Dendritic cell treated with granulocyte-macrophage colony-stimulating factor and Interleukin-4, amounts not matched to agents 40 ng/mL and 50 ng/mL, for 4 days (primary cell): ENCODE data around the gene LRRK1.

Experiments
- H3K27ac Mint-ChIP-seq: one replicate; pipeline ENCODE4 v1.8.0; 2022; ENCODE audit warnings: mild to moderate bottlenecking, mixed read lengths
- H3K27me3 Mint-ChIP-seq: one replicate; pipeline ENCODE4 v1.8.0; 2022; ENCODE audit warnings: mild to moderate bottlenecking, mixed read lengths
- H3K36me3 Mint-ChIP-seq: one replicate; pipeline ENCODE4 v1.8.0; 2022; ENCODE audit warnings: low read depth, mixed read lengths
- H3K4me1 Mint-ChIP-seq: one replicate; pipeline ENCODE4 v1.8.0; 2022; ENCODE audit warnings: low read depth, mixed read lengths
- H3K4me3 Mint-ChIP-seq: one replicate; pipeline ENCODE4 v1.8.0; 2022; ENCODE audit warnings: mild to moderate bottlenecking, moderate library complexity, mixed read lengths
- H3K9me3 Mint-ChIP-seq: one replicate; pipeline ENCODE4 v1.8.0; 2022; ENCODE audit warnings: mixed read lengths
- intact Hi-C: fragments of 100-400 bp; cut with micrococcal nuclease; formaldehyde crosslinking; loops from one replicate; pipeline ENCODE4 v1.15.0; 2022

The LRRK1 gene

DNA sequence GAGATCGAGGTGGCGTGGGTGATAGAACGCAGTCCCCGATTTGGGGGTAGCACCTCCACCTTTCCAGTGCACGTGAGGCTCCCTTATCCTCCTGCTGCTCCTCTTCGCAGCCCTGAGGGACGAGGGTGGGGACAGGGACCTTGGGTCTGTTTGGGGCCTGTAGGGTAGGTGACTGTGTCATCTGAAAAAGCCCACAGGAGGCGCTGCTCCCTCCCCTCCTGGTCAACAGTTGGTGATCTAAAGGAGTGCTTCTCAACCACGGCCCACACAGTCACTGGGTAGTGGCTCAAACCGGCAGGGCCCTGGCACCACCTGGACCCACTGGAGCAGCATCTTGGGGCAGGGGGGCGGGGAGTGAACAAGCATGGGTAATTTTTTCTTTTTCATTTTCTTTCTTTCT lies 7.1 kb downstream of the LRRK1 start:
- Mint-ChIP-seq H3K27me3 (no peaks in the 10 kb centered on the region), H3K36me3 (peaks cover 90% of the 10 kb centered on the region), H3K4me1 (peaks cover 42% of the 10 kb centered on the region), H3K9me3 (no peaks in the 10 kb centered on the region), H3K27ac (no peak overlapping the region), H3K4me3 (no peak overlapping the region)
- intact Hi-C loops, result no loop called here

DNA sequence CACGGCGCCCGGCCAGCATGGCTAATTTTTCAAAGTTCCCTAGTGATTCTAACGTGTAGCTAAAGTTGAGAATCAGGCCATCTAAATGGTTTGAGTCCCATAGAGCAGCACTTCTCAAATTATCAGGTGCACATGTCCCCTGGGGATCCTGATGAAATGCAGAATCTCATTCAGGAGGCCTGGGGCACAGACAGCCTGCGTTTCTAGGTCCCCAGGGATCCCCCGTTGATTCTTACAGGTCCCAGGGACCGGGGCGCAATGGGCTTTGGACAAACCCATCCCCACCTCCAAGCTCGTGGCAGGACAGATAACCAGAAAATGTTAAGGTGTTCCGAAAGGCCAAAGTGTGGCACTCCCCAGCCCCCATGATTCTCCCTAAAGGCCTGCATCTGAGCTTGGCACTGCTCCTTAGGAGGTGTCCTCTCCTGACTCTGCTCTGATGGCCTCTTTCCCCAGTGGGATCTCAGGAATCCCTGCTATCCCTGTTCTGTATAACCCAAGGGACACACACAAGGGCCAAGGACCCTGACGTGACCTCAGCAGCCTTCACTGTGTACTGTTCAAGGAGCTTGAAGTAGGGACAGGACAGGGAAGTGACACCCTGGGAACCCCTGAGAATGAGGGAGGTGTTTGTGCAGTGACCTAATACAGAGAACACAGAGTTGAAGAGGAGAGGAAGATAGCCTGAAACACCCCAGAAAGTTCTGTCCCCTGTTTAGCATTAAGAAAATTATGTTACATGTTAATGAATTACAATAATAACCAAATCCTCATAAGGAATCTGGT lies 8.0 kb downstream of the LRRK1 start:
- Mint-ChIP-seq H3K27ac (no peak overlapping the region), H3K4me1 (peaks cover 42% of the 10 kb centered on the region), H3K36me3 (peaks cover 98% of the 10 kb centered on the region), H3K9me3 (no peaks in the 10 kb centered on the region), H3K27me3 (no peaks in the 10 kb centered on the region), H3K4me3 (no peak overlapping the region)
- intact Hi-C loops, result no loop called here

DNA sequence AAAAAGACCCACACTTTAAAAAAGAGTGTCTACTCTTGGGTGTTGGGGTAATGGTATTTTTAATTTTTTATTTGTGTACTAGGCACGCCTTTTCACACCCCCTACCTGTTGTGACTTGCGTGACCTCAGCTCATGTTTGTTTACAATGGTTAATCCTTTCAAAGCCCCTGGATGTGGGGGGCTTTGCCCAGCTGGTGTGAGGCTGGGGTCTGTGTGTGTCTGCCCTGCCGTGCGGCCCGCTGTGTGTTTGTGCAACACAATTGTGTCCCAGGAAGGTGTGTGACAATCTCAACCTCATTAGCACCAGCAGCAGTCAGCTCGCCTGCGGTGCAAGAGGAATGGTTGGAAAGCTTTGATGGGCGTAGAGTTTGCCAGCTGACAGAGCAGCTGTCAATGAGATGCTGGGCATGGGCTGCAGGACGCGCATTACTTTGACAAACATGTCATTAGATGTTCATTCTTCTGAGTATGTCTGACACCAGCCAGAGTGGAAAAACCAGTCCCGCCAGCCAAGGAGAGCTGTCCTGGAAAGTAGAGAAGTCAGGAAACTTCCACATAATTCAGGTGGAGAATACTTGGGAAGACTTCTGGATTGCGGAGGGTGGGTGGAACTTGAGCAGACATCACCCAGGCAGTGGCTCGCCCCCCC lies 9.6 kb downstream of the LRRK1 start:
- Mint-ChIP-seq H3K4me1 (peaks cover 42% of the 10 kb centered on the region), H3K27me3 (no peaks in the 10 kb centered on the region)
- intact Hi-C loops, result no loop called here

DNA sequence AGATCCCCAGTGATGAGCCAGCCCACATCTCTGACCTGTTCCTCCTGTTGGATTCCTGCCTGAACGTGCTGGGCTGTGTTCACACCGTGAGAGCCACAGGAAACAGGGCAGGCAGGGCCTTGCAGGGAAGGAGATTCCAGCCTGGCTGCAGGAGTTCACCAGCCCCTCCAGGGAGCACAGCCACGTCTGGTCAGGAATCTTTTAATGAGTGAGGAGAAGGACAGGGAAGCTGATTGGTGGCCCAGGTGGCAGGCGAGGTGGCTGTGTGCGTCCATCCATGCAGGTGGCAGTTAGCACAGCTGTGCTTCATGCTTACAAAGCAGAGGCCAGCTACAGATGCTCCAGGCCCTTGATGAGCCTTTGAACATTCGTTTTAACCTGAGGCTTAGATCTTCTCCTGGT lies 10.5 kb downstream of the LRRK1 start:
- Mint-ChIP-seq H3K9me3 (no peaks in the 10 kb centered on the region), H3K27me3 (no peaks in the 10 kb centered on the region), H3K4me3 (no peak overlapping the region), H3K27ac (no peak overlapping the region), H3K4me1 (peaks cover 43% of the 10 kb centered on the region), H3K36me3 (peaks cover 92% of the 10 kb centered on the region)
- intact Hi-C loops, result no loop called here

More for the DNA sequence above, 9.6 kb downstream of the LRRK1 start:
- Mint-ChIP-seq H3K9me3 (no peaks in the 10 kb centered on the region), H3K27ac (no peak overlapping the region), H3K4me3 (no peak overlapping the region), H3K36me3 (peaks cover 98% of the 10 kb centered on the region)

DNA sequence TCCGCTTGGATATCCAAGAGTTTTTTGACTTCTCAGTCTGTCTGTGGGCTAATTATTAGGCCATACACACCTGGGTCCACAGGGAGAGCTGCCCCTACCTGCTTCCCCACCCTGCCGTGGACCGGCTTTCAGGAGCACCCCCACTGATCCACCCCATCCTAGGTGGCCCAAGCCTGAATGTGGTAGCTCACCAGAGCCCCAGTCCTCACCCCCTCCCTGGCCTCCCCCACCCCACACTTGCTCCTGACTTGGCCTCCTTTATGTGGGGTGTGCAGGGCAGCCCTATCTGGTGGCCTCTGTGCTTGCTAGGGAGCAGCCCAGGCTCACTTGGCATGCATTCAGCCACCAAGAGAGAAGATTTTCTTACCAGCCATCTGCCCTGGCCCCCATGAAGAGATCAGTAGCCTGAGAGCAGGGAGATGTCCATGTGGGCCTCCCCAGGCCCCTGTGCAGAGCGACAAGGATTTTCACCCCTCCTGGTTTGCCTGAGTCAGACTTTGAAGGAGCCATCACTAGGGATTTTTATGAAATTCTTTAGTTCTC lies 11.2 kb downstream of the LRRK1 start:
- Mint-ChIP-seq H3K27me3 (no peaks in the 10 kb centered on the region), H3K4me3 (no peak overlapping the region), H3K27ac (no peak overlapping the region)

DNA sequence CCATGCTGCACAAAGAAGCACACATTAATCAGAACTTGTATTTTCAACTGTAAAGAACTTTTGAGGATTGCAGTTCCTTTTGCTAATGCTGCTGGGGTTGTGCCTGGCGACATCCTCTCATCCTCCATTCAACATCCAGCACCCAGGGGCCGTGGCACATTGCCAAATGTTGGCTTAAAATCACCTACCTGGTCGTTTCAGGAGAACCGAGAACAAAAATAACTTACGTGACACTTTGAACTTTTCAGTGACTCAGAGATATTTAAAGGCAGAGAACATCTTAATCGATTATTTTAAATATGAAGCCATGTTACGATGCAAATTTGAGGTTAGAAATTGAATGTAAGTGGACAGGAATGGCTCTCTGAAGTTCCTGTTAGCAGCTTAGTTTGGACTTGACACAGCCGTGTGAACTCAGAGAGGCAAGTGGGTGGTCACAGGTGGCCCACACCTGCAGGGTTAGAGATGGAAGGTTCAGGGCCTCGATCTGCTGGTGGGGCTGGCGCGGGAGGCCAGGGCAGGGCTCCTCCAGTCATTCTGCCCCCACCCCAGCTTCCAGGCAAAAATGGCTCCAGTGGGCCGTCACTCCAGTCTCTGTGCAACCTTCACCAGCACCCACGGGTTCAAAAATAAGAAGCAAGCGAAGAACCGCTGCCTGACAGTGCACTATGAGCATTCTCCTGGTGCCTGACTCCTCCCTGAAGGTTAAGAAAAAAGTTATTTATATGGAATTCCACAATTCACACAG lies 12.2 kb downstream of the LRRK1 start:
- Mint-ChIP-seq H3K4me3 (no peak overlapping the region), H3K9me3 (no peaks in the 10 kb centered on the region), H3K27ac (no peak overlapping the region), H3K4me1 (peaks cover 60% of the 10 kb centered on the region), H3K36me3 (peaks cover 92% of the 10 kb centered on the region), H3K27me3 (no peaks in the 10 kb centered on the region)
- intact Hi-C loops, result no loop called here

More for the DNA sequence above, 11.2 kb downstream of the LRRK1 start:
- Mint-ChIP-seq H3K36me3 (peaks cover 92% of the 10 kb centered on the region), H3K9me3 (no peaks in the 10 kb centered on the region), H3K4me1 (peaks cover 51% of the 10 kb centered on the region)
- intact Hi-C loops, result no loop called here

DNA sequence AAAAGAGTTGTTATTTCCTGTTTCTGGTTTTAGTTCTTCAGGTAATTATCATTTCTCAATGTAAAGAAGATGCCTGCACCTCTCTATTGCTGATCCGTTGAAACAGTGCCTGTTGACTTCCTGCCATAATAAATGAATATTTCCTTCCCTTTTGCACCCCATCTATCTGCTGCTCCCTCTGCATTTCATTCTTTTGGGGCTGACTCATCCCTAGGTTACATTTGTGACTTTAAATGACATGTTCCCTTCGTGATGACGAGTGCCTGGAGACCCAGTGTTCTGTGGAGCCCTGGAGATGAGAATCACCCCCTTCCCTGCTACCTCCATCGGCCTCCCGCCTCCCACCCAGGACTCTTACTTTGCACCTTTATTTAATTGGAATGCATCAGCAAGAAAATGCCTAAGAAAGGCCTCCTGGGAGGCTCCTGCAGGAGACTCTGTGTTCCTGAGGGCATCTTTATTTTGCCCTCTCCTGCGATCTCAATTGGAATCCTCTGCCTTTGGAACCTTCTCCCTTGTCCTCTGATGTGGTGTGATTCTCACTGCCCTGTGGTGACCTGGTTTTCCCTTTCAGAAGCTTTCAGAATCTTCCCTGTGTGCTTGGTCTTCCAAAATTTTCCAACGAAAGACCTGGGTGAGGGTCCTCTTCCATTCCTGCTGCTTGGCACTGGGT lies 13.7 kb downstream of the LRRK1 start:
- Mint-ChIP-seq H3K27ac (no peak overlapping the region), H3K27me3 (no peaks in the 10 kb centered on the region), H3K36me3 (peaks cover 80% of the 10 kb centered on the region), H3K9me3 (no peaks in the 10 kb centered on the region), H3K4me3 (no peak overlapping the region), H3K4me1 (peaks cover 58% of the 10 kb centered on the region)
- intact Hi-C loops, result no loop called here

DNA sequence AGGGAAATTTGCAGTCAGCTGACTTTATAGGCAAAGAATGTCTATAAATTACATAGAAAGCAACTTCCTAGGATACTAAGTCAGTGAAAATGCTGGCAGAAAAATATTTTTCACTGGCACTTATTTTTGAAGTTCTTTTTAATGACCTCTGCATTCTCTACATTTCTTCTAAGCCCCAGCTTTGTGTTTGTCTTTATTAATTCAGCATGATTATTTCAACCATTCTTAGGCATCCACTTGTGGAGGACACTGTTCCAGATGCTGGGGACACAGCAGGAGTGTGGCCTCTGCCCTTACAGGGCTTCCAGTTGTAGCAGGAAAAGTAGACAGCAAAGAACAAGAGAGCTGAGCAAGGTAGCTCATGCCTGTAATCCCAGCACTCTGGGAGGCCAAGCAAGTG lies 15.0 kb downstream of the LRRK1 start:
- Mint-ChIP-seq H3K4me3 (no peak overlapping the region), H3K4me1 (peaks cover 58% of the 10 kb centered on the region)

DNA sequence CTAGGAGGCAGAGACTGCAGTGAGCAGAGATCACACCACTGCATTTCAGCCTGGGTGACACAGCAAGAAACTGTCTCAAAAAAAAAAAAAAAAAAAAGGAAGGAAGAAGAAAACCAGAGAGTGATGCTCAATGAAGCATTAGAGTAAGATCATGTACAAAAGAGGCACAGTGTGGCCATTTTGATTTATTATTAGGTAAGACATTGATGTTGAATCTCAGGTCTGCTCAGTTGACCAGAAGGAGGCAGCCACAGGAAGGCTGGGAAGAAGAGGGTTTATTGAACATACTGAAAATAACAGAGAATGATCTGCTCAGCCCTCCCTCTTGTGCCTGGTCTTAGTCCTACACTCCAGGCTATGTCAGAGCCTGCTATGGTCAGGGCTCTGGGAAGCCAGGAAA lies 15.6 kb downstream of the LRRK1 start:
- no peak overlapping the region for H3K4me3 Mint-ChIP-seq

More for the DNA sequence above, 15.0 kb downstream of the LRRK1 start:
- Mint-ChIP-seq H3K27me3 (no peaks in the 10 kb centered on the region), H3K36me3 (peaks cover 66% of the 10 kb centered on the region), H3K9me3 (no peaks in the 10 kb centered on the region), H3K27ac (peak overlapping the region; percentile 76)
- intact Hi-C loops, result no loop called here

DNA sequence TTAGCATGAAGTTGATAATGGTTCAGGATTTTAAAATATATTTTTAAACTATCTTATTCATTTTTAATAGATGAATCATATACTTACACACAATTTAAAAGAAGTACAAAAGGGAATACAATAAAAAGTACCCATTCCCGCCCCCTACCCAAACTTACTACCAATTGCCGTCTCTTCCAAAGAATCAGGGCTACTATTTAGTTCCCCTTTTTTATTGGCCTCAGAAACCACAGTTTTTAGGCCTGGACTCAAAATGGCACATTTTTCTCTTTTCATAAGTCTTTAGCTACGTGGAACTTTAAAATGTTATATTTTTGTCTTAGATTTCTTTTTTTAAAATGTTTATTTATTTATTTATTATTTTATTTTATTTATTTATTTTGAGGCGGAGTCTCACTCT lies 18.0 kb downstream of the LRRK1 start:
- no peak overlapping the region for H3K27ac Mint-ChIP-seq
- no peak overlapping the region for H3K4me3 Mint-ChIP-seq
- H3K36me3 Mint-ChIP-seq, result peaks cover 36% of the 10 kb centered on the region
- intact Hi-C loops, result loop anchor here (2.0 kb wide), 1 partner anchor 14 kb away; no protein-coding TSS in a partner anchor
- H3K9me3 Mint-ChIP-seq, result no peaks in the 10 kb centered on the region
- H3K27me3 Mint-ChIP-seq, result no peaks in the 10 kb centered on the region
- peaks cover 45% of the 10 kb centered on the region for H3K4me1 Mint-ChIP-seq

More for the DNA sequence above, 15.6 kb downstream of the LRRK1 start:
- intact Hi-C loops, result no loop called here
- no peaks in the 10 kb centered on the region for H3K9me3 Mint-ChIP-seq
- H3K36me3 Mint-ChIP-seq, result peaks cover 61% of the 10 kb centered on the region
- peak overlapping the region; percentile 76 for H3K27ac Mint-ChIP-seq
- H3K4me1 Mint-ChIP-seq, result peaks cover 58% of the 10 kb centered on the region
- H3K27me3 Mint-ChIP-seq, result no peaks in the 10 kb centered on the region

DNA sequence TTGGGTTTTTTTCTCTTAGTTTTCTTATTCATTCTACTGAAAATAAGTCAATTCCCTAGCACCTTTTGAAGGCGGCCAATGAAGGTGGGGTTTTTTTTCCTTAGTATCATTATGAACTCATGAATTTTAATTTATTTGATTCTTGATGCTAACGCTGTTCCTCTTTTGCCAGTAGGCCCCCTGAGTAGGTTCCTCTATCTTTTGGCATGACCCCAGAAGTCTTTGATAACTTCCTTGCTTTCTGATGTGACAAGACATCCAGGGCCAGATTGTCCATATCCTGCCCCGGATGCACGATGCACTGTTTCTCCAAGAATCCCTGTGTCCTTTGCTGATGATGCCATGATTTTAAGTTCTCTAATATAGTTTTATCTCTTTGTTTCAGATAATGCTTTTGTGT lies 20.6 kb downstream of the LRRK1 start:
- no peaks in the 10 kb centered on the region for H3K9me3 Mint-ChIP-seq
- H3K27me3 Mint-ChIP-seq, result no peaks in the 10 kb centered on the region
- no peak overlapping the region for H3K27ac Mint-ChIP-seq
- H3K4me3 Mint-ChIP-seq, result no peak overlapping the region
- intact Hi-C loops, result no loop called here
- peaks cover 36% of the 10 kb centered on the region for H3K4me1 Mint-ChIP-seq
- H3K36me3 Mint-ChIP-seq, result peaks cover 23% of the 10 kb centered on the region

DNA sequence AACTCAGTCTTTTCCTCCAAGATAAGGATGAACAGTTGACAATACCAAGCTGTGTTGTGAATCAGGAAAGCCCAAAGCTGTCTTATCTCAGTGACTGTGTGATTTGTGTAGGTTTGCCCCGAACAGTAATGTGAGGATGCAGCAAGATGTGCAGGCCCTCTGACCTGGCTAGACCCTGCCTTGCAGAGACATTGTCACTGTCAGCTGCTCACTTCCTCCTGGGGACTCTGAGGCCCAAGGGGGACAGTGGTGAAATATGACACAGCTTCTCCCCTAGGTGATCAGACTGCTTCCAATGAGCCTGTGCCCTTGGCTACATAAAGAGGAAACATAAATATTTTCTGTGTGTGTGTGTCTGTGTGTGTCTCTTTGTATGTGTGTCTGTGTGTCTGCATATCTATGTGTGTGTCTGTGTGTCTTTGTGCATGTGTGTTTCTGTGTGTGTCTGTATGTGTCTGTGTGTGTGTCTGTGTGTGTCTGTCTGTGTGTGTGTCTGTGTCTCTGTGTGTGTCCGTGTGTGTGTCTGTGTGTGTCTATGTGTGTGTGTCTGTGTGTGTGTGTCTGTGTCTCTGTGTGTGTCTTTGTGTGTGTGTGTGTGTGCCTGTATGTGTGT lies 21.7 kb downstream of the LRRK1 start:
- H3K9me3 Mint-ChIP-seq, result no peaks in the 10 kb centered on the region
- intact Hi-C loops, result no loop called here
- H3K27me3 Mint-ChIP-seq, result no peaks in the 10 kb centered on the region
- H3K4me1 Mint-ChIP-seq, result peaks cover 28% of the 10 kb centered on the region
- no peak overlapping the region for H3K4me3 Mint-ChIP-seq
- peaks cover 15% of the 10 kb centered on the region for H3K36me3 Mint-ChIP-seq
- no peak overlapping the region for H3K27ac Mint-ChIP-seq

DNA sequence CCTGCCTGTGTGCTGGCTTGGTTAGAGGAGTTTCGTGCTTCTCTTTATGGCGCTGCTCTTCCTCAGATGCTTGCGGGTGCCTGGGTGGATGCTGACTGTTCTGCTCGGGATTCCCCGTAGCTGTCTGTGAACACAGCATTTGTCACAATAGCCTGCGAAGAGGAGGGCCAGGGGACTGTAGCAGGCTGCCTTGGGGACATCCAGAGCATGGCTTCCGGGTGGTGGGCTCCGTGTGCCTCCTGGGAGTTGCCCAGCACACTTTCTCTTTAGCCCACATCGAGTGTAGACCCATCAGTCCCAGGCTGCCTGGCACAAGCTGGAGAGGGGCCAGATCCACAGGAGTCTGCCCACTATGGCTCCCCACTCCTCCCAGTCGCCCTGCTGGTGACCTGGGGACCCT lies 22.4 kb downstream of the LRRK1 start:
- H3K27ac Mint-ChIP-seq, result no peak overlapping the region
- intact Hi-C loops, result no loop called here
- H3K4me1 Mint-ChIP-seq, result peaks cover 21% of the 10 kb centered on the region

More for the DNA sequence above, 22.4 kb downstream of the LRRK1 start:
- H3K27me3 Mint-ChIP-seq, result no peaks in the 10 kb centered on the region
- H3K4me3 Mint-ChIP-seq, result no peak overlapping the region
- H3K9me3 Mint-ChIP-seq, result no peaks in the 10 kb centered on the region
- peaks cover 9% of the 10 kb centered on the region for H3K36me3 Mint-ChIP-seq
